OCI-LY7 (cell line): ENCODE data around the gene THRA. TPM values are rescaled to one million over a fixed set of nuclear protein-coding genes. Genes with fewer than 3 reads are reported as not detected.

Experiments
- BruUV-seq: library from RNA; stranded (reverse); fragments of 400-500 nt; replicated peaks from 2 replicates; lab custom pipeline; 2021; lab: Mats Ljungman, UMichigan
- CTCF ChIA-PET: fragments of 300-600 bp; sonication (Branson Sonifier 250); formaldehyde crosslinking; loops from one replicate; lab custom pipeline; 2022; ENCODE audit warnings: antibody characterized with exemption; ENCODE audit not compliant: unreplicated experiment; lab: Charles Lee
- POLR2A ChIA-PET: fragments of 300-600 bp; sonication (Branson Sonifier 250); formaldehyde crosslinking; loops from one replicate; lab custom pipeline; 2022; ENCODE audit warnings: antibody characterized with exemption; lab: Charles Lee
- DNase-seq: peaks from one replicate; pipeline ENCODE4 v3.0.0-alpha.2; 2015; ENCODE audit warnings: low spot score
- H2AFZ ChIP-seq: fragments of 200-600 bp; sonication (generic), shearing (Covaris generic); 2 replicates; pipeline ENCODE4 v1.6.1; 2014; ENCODE audit warnings: mild to moderate bottlenecking, antibody characterized with exemption, low read length, moderate library complexity
- H3K27ac ChIP-seq: fragments of 200-600 bp; sonication (generic); 2 replicates; pipeline ENCODE4 v1.5.1; 2014; ENCODE audit warnings: mixed run types, low read depth, mild to moderate bottlenecking, moderate library complexity, low read length, inconsistent platforms; ENCODE audit not compliant: poor library complexity, severe bottlenecking
- H3K36me3 ChIP-seq: fragments of 200-600 bp; sonication (generic); 2 replicates; pipeline ENCODE4 v1.6.1; 2014; ENCODE audit warnings: mild to moderate bottlenecking, antibody characterized with exemption, low read length, moderate library complexity, mixed read lengths; ENCODE audit not compliant: insufficient read depth
- H3K4me1 ChIP-seq: fragments of 200-600 bp; sonication (generic); 2 replicates; pipeline ENCODE4 v1.5.1; 2014; ENCODE audit warnings: mild to moderate bottlenecking, low read length; ENCODE audit not compliant: insufficient read depth, poor library complexity, severe bottlenecking
- H3K4me2 ChIP-seq: fragments of 200-600 bp; sonication (generic); 2 replicates; pipeline ENCODE4 v1.6.1; 2014; ENCODE audit warnings: mild to moderate bottlenecking, low read length
- H3K4me3 ChIP-seq: fragments of 200-600 bp; sonication (generic); 2 replicates; pipeline ENCODE4 v1.5.1; 2014; ENCODE audit warnings: mild to moderate bottlenecking, low read depth, low read length; ENCODE audit not compliant: poor library complexity, severe bottlenecking
- H3K79me2 ChIP-seq: fragments of 200-600 bp; sonication (generic); 2 replicates; pipeline ENCODE4 v1.6.1; 2016; ENCODE audit warnings: low read depth, mild to moderate bottlenecking, low read length, moderate library complexity, mixed read lengths; ENCODE audit not compliant: insufficient read depth
- H3K9me2 ChIP-seq: fragments of 200-600 bp; sonication (generic); 2 replicates; pipeline ENCODE4 v1.6.1; 2016; ENCODE audit warnings: mild to moderate bottlenecking, low read length, mixed read lengths; ENCODE audit not compliant: insufficient read depth
- H3K9me3 ChIP-seq: fragments of 200-600 bp; sonication (generic); 2 replicates; pipeline ENCODE4 v1.6.1; 2014; ENCODE audit warnings: mild to moderate bottlenecking, mixed run types, low read length, mixed read lengths
- H4K20me1 ChIP-seq: fragments of 200-600 bp; sonication (generic); 2 replicates; pipeline ENCODE4 v1.6.1; 2014; ENCODE audit warnings: mild to moderate bottlenecking, antibody characterized with exemption, low read length, moderate library complexity, mixed read lengths; ENCODE audit not compliant: insufficient read depth
- CTCF ChIP-seq: fragments of 200-600 bp; sonication (generic); conservative IDR thresholded peaks from 2 replicates; pipeline ENCODE4 v1.5.1; 2014; ENCODE audit warnings: mild to moderate bottlenecking, antibody characterized with exemption, low read length, moderate library complexity, mixed read lengths
- EZH2phosphoT487 ChIP-seq: fragments of 200-600 bp; sonication (generic); IDR thresholded peaks from 2 replicates; pipeline ENCODE4 v1.6.1; 2018; ENCODE audit warnings: low read depth, borderline replicate concordance, mild to moderate bottlenecking, mixed run types, antibody characterized with exemption, low read length, moderate library complexity, mixed read lengths
- intact Hi-C: fragments of 100-400 bp; cut with micrococcal nuclease; formaldehyde crosslinking; loops from one replicate; pipeline ENCODE4 v1.10.0; 2022; ENCODE audit not compliant: unreplicated experiment
- total RNA-seq, 2 experiments: library from RNA; depleted of rRNA in 1 of 2; stranded (reverse); fragments of >200 nt in 1 of 2; shearing (Covaris generic) in 1 of 2; gene quantifications; 2 replicates each; pipeline ENCODE4 v1.2.3, GENCODE V29; 2014 to 2022

THRA gene
- total RNA-seq, 2 experiments from 2014 or later: 3.9 to 9.3 TPM

DNA sequence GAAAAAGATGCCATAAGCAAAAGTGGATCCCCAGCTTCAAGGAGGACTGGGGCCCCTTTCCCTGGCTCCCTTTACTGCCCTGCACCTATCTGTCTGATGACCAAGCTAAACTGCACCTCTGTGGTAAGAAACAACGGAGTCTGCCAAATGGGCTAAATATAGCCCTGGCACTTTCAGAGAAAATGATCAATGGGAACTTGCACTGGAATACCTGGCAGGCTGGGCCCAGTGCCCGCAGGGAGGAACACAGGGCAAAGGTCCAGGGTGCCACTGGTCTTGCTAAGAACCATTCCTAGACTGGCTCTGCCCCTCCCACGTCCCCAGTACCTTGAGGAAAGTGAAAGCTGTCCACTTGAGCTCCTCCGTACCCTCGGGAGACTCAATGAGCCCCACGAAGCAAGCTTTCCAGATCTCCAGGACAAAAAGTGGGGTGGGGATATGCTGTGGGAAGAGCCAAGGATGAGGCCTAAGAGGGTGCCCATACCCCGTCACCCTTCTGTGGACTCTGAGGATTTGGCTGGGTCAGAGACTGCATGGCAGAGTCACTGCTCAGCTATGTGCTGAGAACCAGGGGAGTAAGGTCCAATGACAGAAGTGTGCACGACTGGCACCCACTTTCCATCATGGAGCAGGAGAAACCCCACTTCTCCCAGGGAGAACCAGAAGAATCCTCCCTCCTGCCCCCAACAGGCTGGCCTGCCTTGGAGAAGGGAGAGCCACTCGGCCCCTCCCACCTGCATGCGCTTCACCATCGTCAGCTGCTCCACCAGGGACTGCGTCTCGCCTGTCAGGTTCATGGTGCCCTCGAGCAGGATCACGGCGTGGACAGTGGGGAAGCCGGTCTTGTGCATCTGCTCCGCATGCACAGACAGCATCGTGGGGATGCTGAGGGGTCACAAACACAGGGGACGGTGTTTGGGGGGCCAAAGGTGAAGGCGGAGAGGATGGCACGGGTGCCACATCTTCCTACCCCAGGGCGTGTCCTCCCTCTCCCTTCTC, 30.1 kb upstream of the THRA start:
- TF ChIP-seq CTCF: no peak
- TF ChIP-seq EZH2phosphoT487: no peak
- Histone ChIP-seq H2AFZ (no peak overlapping the region), H4K20me1 (no peaks in the 10 kb centered on the region), H3K27ac (no peak overlapping the region), H3K79me2 (no peaks in the 10 kb centered on the region), H3K4me2 (no peak overlapping the region), H3K9me3 (no peaks in the 10 kb centered on the region), H3K4me1 (no peaks in the 10 kb centered on the region), H3K9me2 (no peaks in the 10 kb centered on the region), H3K36me3 (peaks cover 62% of the 10 kb centered on the region), H3K4me3 (no peak overlapping the region)
- intact Hi-C loops: no loop called here
- POLR2A ChIA-PET: no interaction called here
- DNase-seq: no peak
- CTCF ChIA-PET: interaction anchor here (0.5 kb wide), 1 partner anchor 42 kb away, joined by 6 read pairs; no protein-coding TSS in a partner anchor
- BruUV-seq: no TSS peak

- BruUV-seq: no TSS peak
- H3K9me2 ChIP-seq: no peaks in the 10 kb centered on the region
- no peak overlapping the region for H3K27ac ChIP-seq
- no peak overlapping the region for H2AFZ ChIP-seq
- H3K4me1 ChIP-seq: no peaks in the 10 kb centered on the region
- no peaks in the 10 kb centered on the region for H3K79me2 ChIP-seq
- no peak overlapping the region for H3K4me2 ChIP-seq
- H3K9me3 ChIP-seq: no peaks in the 10 kb centered on the region
- H4K20me1 ChIP-seq: no peaks in the 10 kb centered on the region
- H3K36me3 ChIP-seq: peaks cover 59% of the 10 kb centered on the region
- ChIA-PET CTCF (no interaction called here), POLR2A (no interaction called here)
- H3K4me3 ChIP-seq: no peak overlapping the region
- no peak for DNase-seq
- intact Hi-C loops: no loop called here
- TF ChIP-seq CTCF: no peak
- no peak for TF ChIP-seq EZH2phosphoT487
Observed at GRCh38 chr17:40033339-40033738, 29.4 kb upstream of the THRA start.
